Duodenal mucosa (tissue), 2 donors: Measurements from ENCODE around the gene IER3.
A peak's percentile ranks its signal among the peaks of the same experiment; 100 is the strongest.

Experiments used
- H3K27ac ChIP-seq: one replicate; pipeline ENCODE4 v1.7.0; 2013; ENCODE audit warnings: low read depth, low read length
- H3K27me3 ChIP-seq, 2 donors: one replicate each; pipeline ENCODE4 v1.7.0; 2013; ENCODE audit warnings: low read length in 2 of 2, control low read depth in 1 of 2; ENCODE audit not compliant: insufficient read depth in 2 of 2, control insufficient read depth in 1 of 2
- H3K36me3 ChIP-seq, 2 donors: one replicate each; pipeline ENCODE4 v1.7.0; 2013; ENCODE audit warnings: low read length in 2 of 2, control low read depth in 1 of 2; ENCODE audit not compliant: insufficient read depth in 2 of 2, control insufficient read depth in 1 of 2
- H3K4me1 ChIP-seq, 2 donors: one replicate each; pipeline ENCODE4 v1.7.0; 2013; ENCODE audit warnings: low read length in 2 of 2, control low read depth in 1 of 2; ENCODE audit not compliant: insufficient read depth in 2 of 2, control insufficient read depth in 1 of 2
- H3K4me3 ChIP-seq, 2 donors: one replicate each; pipeline ENCODE4 v1.7.0; 2013; ENCODE audit warnings: low read length in 2 of 2, low read depth in 1 of 2
- H3K9ac ChIP-seq, 2 donors: one replicate each; pipeline ENCODE4 v1.7.0; 2013; ENCODE audit warnings: low read length in 2 of 2, low read depth in 1 of 2
- H3K9me3 ChIP-seq, 2 donors: one replicate each; pipeline ENCODE4 v1.7.0; 2013; ENCODE audit warnings: low read length in 2 of 2, control low read depth in 1 of 2; ENCODE audit not compliant: control insufficient read depth in 1 of 2

IER3 gene

DNA sequence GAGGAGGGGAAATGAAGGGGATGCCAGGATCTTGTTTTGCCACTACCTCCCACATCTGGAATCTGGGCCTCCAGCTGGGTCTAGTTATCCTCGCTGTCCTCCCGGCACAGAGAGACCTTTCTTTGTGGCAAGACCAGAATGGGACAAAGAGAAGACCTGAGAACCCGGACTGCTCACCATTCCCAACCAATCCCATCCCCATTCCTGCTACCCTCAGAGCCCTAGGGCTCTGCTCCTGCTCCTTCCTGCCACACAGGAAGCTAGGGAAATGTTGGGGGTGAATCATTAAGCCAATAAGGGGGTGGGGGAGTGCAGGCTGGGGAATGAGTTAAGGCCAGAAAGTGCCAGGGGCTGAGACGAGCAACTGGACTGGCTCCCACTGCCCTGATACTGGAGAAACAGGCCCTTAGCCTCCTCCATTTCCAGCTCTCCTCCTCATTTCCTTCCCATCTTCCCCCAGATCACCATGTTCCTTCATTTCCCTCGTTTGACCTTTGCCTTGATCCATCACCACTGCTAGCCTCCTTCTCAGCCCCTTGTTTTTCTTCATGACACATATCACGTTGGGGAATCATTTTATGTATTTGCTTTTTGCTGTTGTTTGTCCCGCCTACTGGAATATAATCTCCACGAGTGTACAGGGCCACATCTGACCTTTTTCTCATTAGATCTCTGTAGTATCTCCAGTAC is 4.6 kb upstream of the IER3 start:
- Histone ChIP-seq H3K4me3 (peak overlapping the region in 1 of 2 donors; percentile 8), H3K4me1 (peaks cover 42 to 49% of the 10 kb centered on the region in 2 donors), H3K9ac (peak overlapping the region; percentile 1 to 28), H3K27me3 (no peaks in the 10 kb centered on the region), H3K36me3 (no peaks in the 10 kb centered on the region), H3K27ac (peak overlapping the region; percentile 70), H3K9me3 (no peaks in the 10 kb centered on the region)

DNA sequence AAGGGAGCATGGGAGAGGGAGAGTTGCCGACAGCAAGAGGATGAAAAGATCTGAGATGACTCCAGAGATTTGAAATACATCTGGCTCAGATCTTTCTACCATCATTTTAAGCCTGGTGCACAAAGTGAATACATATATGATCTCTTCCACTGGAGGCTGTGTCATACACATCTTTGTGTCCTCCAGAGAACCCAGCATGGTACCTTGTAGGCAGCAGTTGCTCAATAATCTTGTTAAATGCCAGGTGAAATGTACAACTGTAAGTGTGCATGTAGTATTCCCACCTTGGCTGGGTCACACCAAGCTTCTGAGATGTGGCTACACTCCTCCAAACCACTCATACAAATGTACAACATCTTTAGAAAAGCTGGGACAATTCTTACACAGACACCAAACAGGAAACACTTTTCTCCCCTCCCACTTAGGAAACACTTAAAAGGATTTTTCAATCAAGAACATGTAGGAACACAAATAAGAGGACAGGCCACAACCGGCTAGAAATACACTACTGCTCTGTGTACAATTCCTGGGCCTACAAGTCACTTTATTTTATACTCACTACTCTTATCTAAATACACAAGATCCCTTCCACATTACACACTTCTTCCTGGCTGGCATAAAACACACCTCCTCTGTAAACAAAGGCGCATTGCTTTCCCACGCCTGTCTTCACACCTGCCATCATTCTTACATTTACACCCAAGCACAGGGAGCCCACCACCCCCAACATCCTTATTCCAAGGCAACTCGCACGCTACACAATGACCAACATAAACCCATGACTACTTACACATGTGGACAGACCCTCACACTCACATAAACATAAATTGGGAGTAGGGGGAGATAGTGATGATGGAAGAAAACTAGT is 3.8 kb upstream of the IER3 start:
- Histone ChIP-seq H3K4me3 (no peak overlapping the region), H3K27ac (peak overlapping the region; percentile 70), H3K27me3 (no peaks in the 10 kb centered on the region), H3K9me3 (no peaks in the 10 kb centered on the region), H3K4me1 (peaks cover 42 to 48% of the 10 kb centered on the region in 2 donors), H3K36me3 (no peaks in the 10 kb centered on the region), H3K9ac (peak overlapping the region in 1 of 2 donors; percentile 28)

DNA sequence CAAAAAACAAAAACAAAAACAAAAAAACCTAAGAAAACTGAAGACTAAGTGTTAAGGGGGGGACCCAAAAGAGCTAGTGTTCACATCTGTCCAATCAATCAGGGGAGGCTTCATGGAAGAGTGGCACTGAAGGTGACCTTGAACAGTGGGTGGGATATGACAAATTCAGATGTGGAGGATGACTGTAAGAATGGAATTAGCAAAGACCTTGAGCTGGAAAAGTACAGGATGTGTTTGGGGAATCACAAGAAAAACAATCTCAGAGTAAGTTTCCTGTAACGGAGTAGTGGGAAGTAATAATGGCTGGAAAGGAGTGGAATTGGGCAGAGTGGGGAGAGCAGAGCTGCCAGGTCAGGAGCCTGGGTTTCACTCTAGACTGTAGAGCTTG is 2.9 kb upstream of the IER3 start:
- Histone ChIP-seq H3K4me3 (no peak overlapping the region), H3K9ac (no peak overlapping the region), H3K27me3 (no peaks in the 10 kb centered on the region), H3K4me1 (peaks cover 40 to 42% of the 10 kb centered on the region in 2 donors), H3K36me3 (no peaks in the 10 kb centered on the region), H3K27ac (no peak overlapping the region), H3K9me3 (no peaks in the 10 kb centered on the region)

DNA sequence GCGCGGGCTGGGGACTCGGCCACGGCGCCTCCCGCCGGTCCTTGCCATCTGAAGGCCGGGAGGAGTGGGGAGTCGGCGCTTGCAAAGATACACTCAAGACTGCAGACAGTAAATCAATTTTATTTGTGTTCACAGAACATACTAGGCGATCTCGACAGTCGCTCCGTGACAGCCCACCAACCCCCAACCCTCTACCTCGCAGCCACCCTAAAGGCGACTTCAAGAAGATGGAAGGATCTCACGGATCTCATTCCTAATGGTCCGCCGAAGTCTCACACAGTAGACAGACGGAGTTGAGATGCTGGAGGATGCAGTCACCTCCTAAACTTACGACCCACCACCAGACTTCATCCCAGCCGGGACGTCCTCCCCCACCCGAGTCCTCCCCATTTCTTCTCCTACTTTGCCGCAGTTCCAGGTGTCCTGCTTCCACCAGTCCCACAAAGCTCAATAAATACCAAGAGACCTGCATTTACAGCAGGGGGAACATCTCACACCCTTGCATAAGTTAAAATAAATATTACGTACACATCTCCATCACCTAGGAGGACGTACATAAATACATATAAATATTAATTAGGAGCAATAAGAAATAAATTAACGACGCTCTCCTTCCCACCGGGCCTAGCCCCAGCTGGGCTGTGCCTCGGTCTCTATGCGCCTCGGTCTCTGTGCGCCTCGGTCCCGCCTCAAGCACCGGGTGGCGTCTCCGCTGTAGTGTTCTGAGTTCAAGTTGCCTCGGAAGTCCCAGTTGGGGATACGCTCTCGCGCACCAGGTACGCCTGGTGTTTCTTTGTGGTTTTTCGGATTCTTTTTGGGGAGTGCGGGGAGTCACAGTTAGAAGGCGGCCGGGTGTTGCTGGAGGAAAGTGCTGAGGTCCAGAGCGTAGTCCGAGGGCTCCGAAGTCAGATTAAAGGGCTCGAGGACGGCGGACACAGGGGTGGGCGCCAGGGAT is 971 bp downstream of the IER3 start:
- Histone ChIP-seq H3K36me3 (peaks cover 15 to 24% of the 10 kb centered on the region in 2 donors), H3K9me3 (no peaks in the 10 kb centered on the region), H3K4me1 (peaks cover 37 to 48% of the 10 kb centered on the region in 2 donors), H3K4me3 (peak overlapping the region; percentile 92 to 93), H3K9ac (peak overlapping the region; percentile 89 to 97), H3K27me3 (no peaks in the 10 kb centered on the region), H3K27ac (peak overlapping the region; percentile 88)

DNA sequence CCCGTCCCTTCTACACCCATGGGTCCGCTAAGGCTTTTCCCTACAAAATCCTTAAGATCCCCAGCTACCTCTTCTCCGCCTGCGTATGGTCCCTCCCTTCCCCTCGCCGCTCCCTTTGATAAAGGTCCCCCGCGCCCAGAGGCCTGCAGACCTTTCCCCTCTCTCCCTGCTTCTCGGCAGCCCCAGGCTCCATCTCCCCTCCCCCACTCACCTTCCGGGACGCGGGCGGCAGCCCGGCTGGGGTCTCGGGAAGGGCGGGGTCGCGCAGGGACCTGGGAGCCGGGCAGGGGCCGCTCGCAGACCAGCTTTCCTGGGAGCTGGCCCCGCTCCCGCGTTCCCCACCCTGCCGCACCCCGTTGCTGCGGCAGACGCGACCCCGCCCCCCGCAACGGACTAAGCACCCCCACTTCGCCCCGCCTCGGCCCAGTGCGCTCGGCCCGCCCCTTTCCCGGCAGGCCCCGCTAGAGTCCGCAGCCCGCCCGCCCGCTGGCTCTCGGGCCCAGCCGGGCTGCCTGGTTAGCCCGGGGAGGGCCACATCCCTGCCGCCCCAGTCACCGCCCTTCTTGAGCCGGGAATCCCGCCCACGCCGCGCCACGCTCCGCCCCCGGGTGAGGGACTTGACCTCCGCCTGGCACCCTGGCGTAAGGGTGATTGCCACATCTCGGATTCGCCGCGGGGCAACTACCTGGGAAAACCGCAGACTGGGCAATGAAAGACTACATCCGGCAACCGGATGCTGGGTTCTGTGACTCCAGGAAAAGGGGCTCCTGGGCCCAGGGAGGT is 1.8 kb downstream of the IER3 start, which contains the start of gene FLOT1:
Gene FLOT1 (minus strand): TSS at position 372 of the 783 bp plus-strand sequence. CDS start 498 bp downstream, outside the sequence.
- H3K36me3 ChIP-seq: peaks cover 23 to 26% of the 10 kb centered on the region in 2 donors
- H3K9me3 ChIP-seq: no peaks in the 10 kb centered on the region
- H3K4me3 ChIP-seq: peak within 1 kb of the TSS; percentile 92 to 93
- peak within 1 kb of the TSS; percentile 94 to 97 for H3K9ac ChIP-seq
- peaks cover 37 to 47% of the 10 kb centered on the region in 2 donors for H3K4me1 ChIP-seq
- peak within 1 kb of the TSS; percentile 88 for H3K27ac ChIP-seq
- no peaks in the 10 kb centered on the region for H3K27me3 ChIP-seq

DNA sequence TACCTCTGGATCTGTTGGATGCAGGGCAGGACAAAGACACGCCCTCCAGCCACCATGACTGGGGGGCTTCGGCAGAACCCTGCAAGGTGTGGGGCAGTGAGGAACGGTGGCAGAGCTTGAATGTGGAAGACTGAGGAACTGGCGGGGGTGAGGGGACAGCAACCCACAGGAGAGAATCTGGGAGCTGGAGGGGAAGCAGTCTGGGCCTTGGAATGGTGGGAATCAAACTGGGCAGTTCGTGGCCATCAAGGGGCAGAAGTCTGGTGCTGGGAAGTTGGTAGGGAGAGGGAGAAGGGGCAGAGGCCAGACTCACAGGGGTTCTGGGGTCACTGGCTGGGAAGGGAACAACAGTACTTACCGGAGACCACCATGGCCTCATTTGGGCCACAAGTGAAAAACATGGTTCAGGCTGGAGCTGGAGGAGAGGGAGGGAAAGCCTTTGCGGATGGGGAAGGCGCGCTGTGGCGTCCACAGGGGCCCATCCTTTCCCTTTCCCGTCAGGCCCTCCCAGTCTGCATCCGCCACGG is 2.5 kb downstream of the IER3 start:
- peak overlapping the region; percentile 94 for H3K9ac ChIP-seq
- H3K4me3 ChIP-seq: peak overlapping the region; percentile 89 to 92
- H3K9me3 ChIP-seq: no peaks in the 10 kb centered on the region
- peaks cover 36 to 51% of the 10 kb centered on the region in 2 donors for H3K4me1 ChIP-seq
- H3K27ac ChIP-seq: peak overlapping the region; percentile 88
- H3K27me3 ChIP-seq: no peaks in the 10 kb centered on the region
- H3K36me3 ChIP-seq: peaks cover 23 to 26% of the 10 kb centered on the region in 2 donors

DNA sequence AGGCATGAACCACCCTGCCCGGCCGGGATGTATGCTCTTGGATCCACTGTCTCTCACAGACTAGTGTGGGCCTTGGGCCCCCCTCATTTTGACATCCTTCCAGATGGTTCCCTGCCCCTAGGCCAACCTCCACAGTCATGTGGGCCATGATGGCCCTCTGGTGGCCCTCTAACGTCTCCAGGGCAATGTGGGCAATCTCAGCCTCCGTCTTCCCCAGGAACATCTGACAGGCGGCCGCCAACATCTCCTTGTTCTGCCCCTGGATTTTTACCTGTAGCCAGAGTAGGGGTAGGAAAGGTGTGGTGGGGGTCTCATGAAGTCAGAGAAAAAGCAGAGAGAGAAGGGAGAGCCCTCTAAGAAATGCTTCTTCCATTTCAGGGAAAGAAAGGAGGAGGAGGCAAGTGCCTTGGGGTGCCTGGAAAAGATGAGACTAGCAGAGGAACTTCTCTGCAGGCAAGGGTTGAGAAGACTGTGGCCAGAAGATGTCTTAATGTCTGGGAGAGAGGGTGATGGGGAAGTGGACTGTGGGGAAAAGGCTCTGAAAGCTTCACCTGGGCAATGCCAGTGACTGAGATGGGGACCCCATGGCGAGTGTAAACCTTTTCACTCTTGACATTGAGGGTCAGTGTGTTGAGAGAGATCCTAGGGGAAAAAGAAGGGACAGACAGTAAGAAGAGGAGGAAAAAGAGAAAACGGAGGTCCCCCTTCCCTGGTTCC is 3.1 kb downstream of the IER3 start:
- Histone ChIP-seq H3K36me3 (peaks cover 23 to 26% of the 10 kb centered on the region in 2 donors), H3K9me3 (no peaks in the 10 kb centered on the region), H3K9ac (peak overlapping the region; percentile 94), H3K4me3 (peak overlapping the region; percentile 89 to 92), H3K27me3 (no peaks in the 10 kb centered on the region), H3K27ac (peak overlapping the region; percentile 88), H3K4me1 (peaks cover 36 to 51% of the 10 kb centered on the region in 2 donors)

DNA sequence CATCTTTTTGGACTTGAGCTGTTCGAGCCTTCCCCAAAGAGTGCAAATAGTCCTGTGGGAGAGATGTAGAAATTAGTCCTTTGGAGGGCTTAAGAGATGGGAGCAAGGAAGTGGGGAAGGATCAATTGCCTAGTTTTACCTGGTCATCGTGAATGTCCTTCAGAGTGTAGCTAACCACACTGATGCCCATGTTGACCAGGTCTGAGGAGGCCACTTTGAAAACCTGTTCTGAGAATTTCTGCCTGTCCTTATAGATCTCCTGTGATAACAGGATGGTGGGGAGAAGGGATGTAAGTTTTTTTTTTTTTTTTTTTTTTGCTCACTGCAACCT is 3.8 kb downstream of the IER3 start:
- Histone ChIP-seq H3K4me1 (peaks cover 36 to 51% of the 10 kb centered on the region in 2 donors), H3K4me3 (no peak overlapping the region), H3K9ac (no peak overlapping the region), H3K36me3 (peaks cover 23 to 33% of the 10 kb centered on the region in 2 donors), H3K27ac (no peak overlapping the region), H3K27me3 (no peaks in the 10 kb centered on the region), H3K9me3 (no peaks in the 10 kb centered on the region)
